GM21717 (cell line): Measurements from ENCODE around the gene EEF1AKMT2.

ENCODE experiments used
- ATAC-seq: cut with Tn5 transposase; IDR thresholded peaks from one replicate; pipeline ENCODE4 v1.9.1; 2021; ENCODE audit warnings: mild to moderate bottlenecking, moderate library complexity; ENCODE audit not compliant: unreplicated experiment

EEF1AKMT2 gene

DNA sequence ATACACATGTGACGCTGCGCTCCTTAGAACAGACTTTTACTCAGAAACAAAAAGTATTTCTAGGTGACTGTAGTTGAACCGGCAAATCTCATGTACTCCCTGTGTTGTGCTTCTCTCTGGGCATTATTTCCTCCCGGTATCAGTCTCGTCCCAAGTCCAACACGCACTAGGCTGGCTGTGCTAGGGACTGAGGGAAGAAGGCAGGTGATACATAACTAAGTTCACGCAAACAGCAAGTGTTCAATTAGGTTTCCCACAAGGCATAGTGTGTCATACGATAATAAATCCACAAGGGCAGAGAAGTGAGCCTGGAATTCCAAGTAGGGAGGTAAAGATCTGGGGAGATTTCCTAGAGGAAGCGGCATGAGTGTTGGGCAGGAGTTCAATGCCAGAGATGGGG is 67.9 kb downstream of the EEF1AKMT2 start:
- no peak for ATAC-seq

DNA sequence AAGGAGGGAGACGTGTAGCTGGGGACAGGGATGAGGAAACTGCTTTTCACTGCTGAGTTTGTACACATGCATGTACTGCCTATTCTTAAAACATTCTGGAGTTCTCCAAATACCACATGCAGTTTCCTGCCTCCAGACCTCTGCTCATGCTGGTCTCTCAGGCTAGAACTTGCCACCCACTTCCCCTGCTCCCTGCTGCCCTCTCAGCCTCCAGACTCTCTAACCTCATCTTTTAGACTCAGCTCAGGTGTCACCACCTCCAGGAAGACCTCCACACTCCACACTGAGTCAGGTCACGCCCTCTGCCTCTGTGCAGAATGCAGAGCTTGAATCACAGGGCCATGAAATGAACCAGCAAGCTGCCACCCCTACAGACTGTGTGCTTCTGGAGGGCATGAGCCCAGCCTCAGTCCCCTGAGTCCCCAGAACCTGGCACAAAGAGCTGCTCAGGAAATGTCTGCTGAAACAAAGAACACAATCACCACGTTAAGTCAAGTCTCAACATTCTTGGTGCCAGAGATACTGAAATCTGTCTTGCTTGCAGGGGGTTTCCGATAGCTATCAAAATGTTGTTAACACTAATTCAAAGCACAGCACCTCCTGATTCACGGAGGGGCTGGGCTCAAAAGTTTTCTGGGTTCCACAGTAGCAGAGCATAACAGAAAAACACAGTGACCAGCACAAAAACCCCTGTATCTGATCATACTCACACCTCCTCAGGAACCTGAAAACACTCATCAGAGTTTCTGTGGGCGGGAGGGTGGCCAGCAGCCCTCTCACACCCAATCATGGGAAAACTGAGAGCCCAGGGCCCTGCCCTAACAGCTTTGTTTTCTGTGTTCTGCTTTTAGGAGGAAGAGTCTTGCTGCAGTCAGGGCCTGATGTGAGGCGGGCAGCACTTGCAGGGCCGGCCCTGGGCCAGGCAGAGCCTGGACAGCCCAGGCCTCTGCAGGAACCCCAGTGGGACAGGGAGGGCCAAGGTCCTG is 68.6 kb downstream of the EEF1AKMT2 start:
- ATAC-seq = peak; percentile 73

DNA sequence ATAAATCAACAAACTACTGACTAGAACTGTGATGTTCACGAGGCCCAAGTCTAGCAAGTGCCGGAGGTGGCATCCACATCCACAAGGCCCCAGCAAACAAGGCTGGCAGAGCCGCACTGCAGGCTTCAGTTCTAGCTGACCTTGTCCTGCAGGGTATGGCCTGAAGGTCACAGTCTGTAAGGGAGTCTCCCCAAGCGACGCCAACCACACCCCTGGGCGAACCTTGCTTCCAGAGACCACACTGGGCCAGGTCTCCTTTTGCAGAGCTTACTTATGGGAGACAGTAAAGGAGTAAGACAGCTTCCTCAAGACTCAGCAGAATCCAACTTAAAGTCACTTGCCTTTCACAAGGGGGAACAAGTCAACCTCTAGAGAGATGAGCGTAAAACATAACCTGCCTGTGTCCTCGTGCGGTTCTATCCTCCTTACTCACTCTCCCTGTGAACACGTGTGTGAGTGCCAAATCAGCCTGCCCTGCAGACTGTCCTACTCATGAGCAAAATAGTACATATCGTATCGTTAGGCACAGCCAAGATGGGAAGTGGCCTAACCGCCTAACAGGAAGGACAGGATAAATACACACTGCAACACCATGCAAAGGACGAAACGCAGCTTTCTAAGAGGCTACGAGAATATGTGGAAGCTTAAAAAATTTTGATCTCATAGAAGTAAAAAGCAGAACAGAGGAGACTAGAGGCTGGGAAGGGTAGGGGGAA is 70.2 kb downstream of the EEF1AKMT2 start:
- ATAC-seq = no peak

DNA sequence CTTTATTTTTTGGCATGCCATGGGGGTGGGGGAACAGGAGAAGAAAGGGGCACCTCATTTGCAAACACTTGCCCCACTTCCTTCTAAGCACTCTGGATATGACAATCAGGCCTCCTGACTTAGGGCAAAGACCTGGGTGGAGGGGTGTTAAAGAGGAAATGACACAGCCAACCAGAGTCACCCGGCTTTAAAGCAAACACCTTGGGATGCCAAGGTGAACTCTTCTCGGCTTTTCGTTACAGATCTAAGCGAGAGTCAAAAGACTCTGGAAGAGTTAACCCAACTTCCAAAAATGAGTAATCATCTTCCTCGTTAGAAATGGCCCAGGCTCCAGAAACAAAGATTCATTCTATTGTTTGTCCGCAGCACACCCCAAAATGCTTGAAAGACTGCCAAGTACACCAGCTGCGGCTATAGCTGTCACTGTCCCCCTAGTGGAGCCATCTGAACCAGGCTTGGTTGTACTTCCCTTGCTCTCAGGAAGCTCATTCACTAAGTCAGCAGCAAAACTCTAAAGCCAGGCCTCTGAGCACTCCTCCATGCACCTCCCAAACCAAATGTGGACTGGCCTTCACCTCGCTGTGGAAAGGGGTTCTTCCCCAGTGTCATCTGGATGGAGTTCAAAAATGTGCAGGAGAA is 72.4 kb downstream of the EEF1AKMT2 start:
- peak; percentile 42 for ATAC-seq

DNA sequence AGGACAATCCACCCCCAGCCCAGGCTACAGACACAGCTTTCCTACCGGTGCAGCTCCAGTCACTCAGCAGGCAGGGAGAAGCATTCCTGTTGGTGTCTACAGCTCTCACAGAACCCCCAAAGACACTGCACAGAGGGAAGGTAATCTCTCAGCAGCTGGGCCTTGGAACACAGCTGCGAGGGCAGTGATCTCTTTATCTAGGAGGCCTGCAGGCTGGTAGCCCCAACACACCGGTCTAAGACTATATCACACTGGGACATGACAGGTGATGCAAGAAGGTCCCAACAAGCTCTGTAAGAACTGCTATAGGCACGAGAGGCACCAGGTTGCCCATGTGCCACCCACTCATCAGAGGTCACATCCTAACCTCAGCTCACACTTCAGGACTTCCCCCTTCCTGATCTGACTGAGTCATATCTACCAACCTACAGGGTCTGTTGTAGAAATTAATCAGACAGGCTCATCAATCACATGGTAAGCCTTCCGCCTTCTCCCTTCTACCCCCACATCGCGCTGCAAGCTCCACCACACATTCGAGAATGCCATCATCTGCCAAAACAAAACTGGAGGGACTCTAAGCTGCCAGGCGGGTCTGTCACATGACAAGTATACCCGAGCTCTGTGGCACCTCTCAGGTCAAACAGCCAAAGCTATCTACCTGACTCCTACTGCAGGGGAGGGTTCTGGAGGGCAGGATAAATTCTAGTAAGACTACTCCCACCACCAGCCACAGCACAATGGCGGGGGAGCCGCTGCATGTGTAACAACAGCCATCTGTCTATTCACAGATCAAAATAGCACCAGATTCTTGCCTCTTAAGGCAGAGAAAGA is 73.6 kb downstream of the EEF1AKMT2 start:
- peak; percentile 53 for ATAC-seq

DNA sequence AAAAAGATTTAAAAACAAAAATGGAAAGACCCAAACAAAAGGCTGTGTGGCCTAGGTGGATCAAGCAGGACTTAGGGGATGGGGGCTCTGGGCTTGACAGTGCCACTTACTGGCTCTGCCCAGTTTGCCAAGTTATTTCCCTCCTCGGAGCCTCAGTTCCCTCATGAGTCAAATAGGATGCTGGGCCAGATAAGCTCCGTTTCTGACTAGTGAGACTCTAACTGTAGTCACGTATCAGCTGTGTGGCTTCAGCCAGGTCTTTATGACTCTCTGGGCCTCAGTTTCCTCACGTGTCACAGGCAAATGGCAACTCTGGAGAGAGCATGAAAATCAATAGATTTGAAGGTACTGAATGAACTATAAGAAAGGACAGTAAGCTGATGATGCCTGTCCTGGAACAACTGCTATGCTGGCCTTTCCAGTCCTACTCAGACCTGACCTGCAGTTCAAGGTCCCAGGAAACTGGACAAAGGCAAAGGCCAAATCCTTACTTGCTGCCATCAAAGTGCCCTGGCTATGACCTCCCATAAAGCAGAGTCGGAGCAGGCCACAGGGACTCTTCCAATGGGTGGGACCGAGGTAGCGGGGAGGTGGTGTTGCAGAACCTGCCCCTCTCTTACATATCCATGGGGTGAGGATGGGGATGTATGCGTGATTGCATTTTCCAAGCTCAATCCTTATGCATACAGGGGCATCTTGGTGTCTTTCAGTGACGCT is 74.5 kb downstream of the EEF1AKMT2 start:
- no peak for ATAC-seq

- ATAC-seq = no peak
These were observed 75.3 kb downstream of the EEF1AKMT2 start for GRCh38 chr10:124716369-124716768.

DNA sequence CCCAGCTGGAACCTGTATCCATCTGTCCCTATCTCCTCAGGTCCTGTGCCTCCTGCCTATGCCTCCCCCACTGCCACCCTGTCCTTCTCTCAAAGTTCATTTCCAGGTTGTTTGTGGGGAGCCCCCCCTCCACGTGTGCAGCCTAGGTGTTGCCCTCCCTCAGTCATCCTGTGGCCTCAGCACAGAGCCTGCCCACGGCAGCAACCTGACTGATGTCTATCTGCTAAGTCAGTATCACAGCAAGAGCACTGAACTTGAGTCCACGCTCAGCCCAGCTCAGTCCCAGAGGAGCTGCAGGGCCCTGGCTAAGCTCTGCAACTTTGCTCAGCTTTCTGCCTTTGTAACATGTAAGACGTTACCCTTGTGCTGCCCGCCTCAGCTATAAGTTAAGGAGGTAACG is 76.2 kb downstream of the EEF1AKMT2 start:
- no peak for ATAC-seq

DNA sequence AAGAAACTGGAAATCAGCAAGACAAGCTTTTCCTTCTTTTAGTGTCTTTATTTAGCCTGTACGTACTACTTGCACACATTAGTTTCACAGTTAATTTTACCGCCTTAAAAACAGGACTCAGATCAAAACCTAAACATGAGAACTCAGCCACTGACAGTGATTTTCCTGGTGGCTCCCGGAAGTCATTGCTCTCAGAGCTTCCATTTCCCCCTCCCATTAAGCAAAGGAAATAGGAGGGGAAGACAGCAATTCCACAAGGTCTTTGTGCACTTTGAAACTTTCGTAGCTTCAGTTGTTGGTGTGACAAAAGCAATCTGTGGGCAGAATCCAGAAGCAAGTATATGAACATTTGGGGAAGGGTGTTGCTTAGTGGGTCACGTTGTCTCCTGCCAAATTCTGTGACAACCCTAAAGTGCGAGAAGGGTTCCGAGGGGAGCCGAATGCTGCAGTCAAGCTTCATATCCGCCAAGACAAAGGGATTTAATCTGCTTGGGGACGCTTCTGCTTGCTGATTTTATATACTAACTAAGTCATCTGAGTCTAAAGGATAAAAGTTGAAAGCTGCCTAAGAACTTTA is 77.9 kb downstream of the EEF1AKMT2 start:
- no peak for ATAC-seq

DNA sequence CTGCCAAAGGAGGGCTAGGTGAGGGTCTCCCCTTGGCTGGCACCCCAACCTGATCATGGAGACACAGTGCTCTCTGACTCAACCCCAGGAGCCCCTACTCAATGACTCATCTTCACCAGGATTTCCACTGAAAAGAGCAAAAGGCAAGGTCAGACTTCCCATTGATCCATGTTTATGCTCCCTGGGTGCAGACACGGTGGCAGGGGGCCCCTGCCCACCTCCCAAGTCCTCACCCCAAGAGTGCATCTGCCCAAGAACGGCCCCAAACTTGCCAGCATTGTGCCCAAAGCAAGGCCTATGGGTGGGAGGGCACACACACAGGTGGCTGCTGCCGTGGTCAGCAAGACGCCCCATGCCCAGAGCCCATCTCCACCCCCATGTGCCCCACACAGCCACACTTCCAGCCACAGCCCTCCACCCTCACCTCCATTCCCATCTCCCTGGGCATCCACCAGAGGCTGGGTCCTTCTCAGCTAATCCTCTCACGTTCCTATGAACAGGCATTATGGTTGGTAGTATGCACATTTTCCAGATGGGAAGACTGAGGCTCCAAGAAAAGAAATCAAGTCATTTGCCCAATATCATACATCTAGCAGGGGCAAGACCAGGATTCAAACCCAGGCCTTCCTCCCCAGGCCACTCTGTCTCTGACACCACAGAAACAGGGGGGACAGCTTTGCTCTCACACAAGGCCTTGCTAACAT is 78.8 kb downstream of the EEF1AKMT2 start:
- no peak for ATAC-seq

DNA sequence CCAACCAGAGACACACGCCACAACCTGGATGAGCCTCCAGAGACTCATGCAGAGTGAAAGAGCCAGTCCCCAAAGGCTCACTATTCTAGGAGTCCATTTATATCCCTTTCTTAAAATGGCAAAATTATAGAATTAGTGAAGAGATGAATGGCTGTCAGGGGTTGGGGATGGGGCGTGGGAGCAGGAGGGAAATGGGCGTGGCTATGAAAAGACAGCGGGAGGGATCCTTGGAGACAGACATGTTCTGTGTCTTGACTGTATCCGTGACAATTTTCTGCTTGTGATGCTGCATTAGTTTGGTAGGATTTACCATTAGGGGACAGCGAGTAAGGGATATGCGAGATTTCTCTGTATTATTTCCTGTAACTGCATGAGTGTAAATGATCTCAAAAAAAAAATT is 80.5 kb downstream of the EEF1AKMT2 start:
- no peak for ATAC-seq

- ATAC-seq = no peak
These were observed 81.3 kb downstream of the EEF1AKMT2 start for GRCh38 chr10:124710266-124710881.

- ATAC-seq = no peak
These were observed 81.8 kb downstream of the EEF1AKMT2 start for GRCh38 chr10:124709861-124710260.

- ATAC-seq = no peak
These were observed 82.7 kb downstream of the EEF1AKMT2 start for GRCh38 chr10:124708922-124709520.

DNA sequence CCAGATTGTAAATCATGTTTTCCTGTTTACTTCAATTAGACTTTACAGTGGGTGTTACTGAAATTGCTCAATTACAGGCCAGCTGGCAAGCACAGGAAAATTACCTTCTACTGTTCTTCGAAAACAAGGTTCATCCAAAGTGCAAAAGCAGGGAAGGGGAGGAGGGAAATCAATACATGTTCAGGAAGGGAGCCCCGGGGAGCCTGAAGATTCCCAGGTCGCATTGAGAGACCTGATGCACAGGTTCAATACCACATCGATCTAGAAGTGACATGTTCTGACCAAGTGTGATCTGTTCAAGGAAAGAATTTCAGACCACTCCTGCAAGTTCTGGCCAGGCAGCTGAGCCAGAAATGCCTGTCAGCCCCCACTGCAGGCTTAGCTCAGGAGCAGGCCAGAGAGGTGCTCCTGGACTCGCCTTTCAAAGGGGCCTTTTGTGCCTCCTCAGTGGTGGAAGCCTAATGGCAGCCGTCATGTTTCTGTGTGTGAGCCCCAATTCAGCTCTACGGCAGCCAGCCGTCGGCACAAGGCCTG is 83.4 kb downstream of the EEF1AKMT2 start:
- ATAC-seq = no peak
